ENCODE measurements around the gene SH3BGRL2.
"Not testable (repeated sequence)": the region's sequence is repeated elsewhere in the genome, so short reads cannot be mapped to it uniquely, and the experiment has no call there.

The SH3BGRL2 gene

DNA sequence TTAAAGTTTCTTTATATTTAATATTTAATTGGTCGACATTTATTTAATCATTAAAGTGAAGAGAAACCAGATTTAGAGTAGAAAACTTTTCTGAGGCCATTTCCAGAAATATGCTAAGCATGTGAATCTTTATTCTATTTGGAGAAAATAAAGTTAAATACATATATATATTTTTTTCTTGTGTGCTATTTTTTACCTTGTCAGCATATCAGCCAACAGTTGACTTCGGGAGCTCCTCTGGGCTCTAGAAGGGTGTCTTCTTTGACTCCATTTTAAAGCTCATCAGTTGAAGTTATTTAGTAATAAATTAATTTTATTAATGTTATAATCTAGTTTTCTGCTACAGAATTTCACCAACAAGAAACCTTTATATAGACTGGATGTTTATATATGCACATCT, 73.1 kb downstream of the SH3BGRL2 start:
- DNase-seq: no peak

DNA sequence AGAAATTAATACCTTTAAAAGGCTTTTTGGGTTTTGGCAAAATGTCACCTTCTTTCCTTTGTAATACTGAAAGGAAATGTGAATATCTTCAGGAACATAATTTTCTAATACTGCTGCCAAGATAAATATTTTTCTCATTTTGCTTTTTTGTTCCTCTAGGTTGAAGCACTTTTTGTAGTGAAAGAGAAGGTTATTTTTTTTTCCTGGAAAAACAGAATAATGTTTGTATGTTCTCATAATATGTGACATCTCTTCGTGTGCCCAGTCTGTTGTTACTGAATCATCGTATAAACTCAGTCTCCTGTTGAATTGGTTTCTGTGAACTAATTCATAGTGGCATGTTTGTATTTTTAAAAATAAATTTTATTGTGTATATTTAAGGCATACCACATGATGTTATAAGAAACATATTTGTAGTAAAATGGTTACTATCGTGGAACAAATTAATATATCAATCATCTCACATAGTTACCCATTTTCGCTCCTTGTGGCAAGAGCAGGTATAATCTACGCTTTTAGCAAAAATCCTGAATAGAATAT, 74.4 kb downstream of the SH3BGRL2 start:
- no peak for DNase-seq

- no peak for DNase-seq
Measured at GRCh38 chr6:79706527-79706926, 75.4 kb downstream of the SH3BGRL2 start.

- no peak for DNase-seq
Measured at GRCh38 chr6:79707621-79708020, 76.5 kb downstream of the SH3BGRL2 start.

DNA sequence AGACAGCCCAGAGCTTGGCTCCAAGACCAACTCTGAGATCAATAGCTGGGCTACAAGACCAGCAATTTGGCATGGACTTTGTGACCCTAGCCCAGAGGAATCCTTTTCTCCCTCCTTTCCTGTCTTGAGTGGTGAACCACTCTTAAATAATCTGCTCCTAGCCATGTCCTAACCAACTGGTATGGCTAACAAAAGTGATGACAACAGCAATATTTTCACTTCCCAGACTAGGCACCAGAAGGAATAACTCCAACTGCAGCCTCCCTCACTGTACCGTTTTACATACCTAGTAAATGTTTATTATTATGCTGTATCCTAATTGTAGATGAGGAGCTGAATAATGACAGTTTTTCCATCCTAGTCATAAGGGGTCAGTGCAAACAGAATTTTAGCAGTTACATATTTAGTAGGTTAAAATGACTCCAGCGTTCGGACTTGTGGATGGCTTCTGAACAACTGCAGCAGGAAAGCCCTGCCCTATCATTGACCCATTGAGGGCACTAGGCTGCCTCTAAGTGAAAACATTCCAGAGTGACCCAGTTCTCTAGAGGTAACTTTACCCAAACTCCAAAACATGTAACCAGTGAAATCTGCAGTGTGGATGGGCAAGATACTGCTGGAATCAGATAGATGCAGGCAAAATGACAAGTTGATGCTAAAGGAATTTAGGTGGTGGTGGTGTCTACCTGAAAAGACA, 77.1 kb downstream of the SH3BGRL2 start:
- DNase-seq: no peak

GRCh38 chr6:79710127-79710526, 79.0 kb downstream of the SH3BGRL2 start:
- no peak for DNase-seq

DNA sequence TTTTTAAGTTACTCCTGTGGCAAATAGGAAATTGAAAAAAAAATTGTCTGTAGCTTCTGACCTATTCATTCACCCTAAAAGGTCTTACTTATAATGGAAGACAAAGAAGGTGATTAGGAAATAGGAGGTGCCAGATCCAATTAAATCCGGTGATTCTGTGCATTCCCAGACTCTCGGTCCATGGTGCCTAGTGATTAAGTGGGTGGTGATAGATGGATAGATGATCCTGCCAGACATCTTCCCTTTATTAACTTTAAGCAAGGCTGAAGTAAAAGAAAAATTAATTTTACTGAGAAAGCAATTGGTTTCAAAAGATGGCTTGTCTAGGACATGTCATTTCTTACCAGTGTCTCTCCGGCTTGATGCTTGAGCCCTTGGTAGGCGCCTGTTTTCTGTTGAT, 80.0 kb downstream of the SH3BGRL2 start:
- no peak for DNase-seq

DNA sequence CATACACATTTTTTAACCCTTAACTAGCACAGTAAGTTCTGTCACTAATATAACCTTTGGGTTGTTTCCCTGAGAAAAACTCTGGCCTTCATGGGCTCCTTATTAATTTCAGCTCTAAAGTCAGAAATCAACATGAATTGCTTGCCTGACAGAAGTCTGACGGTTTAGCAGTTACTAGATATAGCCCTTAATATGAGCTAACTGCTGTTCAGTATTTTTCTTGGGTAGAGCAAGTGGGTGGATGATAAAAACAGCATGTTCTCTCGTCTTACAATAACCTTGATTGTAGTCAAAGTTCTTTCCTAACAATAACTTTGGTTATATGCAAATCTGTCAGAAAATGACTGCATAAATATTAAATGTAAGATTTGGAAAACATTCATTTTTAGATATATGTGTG, 81.0 kb downstream of the SH3BGRL2 start:
- no peak for DNase-seq

DNA sequence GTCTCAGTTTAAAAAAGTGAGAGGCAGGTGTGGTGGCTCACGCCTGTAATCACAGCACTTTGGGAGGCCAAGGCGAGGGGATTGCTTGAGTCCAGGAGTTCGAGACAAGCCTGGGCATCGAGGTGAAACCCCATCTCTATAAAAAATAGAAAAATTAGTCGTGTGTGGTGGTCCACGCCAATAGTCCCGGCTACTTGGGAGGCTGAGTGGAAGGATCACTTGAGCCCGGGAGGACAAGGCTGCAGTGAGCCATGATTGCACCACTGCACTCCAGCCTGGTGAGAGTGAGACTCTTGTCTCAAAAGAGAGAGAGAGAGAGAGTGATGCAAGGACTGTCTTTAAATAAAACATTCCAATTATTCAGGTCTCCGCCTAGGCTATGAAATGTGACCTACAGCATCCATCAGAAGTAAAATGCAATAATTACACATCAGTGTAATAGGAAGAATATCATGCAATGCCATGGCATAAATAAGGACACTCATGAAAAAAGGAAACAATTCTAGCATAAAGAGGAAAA, 81.5 kb downstream of the SH3BGRL2 start:
- DNase-seq: no peak

DNA sequence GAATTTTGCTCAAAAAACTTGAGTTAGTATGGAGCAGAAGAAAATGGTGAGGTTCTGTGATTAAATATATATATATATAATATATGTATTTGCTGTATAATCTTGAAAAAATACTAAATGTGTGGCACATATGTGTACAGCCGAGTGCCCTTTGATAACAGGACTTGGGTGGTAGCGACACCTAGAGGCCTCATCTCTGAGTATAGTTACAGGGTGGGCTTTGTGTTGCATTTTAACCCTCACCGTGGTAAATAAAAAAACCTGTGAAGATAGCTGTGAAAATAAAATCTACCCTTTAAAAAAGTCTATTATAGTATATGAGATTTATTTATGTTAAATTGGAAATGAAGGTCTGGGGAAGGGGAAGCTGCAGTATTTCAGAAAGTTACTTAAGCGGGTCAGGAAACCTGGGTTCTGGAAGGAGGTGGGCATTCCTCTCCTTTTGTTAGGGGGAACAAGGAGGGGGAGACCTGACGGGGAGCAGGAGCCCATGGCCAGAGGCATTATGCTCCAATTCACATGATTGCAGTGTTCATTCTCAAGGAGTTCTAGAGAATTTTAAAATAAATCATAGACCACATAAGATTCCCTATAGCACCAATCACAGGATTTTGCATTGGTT, 82.7 kb downstream of the SH3BGRL2 start:
- peak; percentile 41 for DNase-seq

- DNase-seq: no peak
Measured at GRCh38 chr6:79717989-79718388, 86.9 kb downstream of the SH3BGRL2 start.

DNA sequence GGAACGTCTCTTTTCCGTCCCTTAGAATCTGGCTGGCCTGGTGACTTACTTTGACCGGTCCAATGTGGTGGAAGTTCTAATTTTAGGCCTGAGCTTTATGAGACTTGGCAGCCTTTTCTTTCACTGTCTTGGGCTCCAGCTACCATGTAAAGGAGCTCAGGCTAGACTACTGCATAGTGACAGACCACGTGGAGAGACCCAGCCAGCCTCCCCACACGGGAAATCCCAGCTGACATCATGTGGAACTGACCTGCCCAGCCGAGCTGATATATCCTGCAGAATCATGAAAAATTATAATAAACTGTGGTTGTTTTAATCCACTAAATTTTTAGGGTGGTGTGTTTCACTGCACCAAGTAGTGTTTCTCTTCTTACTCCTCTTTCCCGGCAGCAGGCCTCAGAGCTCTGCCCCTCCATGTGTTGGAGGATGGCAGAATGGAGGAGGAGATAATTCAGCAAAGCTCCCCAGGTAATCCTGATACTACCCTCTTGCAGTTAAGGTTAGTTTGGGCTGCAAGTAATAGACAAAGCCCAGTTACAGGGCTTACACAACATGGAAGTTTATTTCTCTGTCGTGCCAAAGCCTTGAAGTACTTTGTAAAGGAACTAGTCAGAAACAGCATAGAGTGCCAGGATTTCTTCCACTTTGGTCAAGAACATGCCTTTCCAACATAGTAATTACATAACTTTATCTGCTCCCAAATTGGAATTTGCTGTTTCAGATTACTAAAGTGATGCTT, 87.5 kb downstream of the SH3BGRL2 start:
- no peak for DNase-seq

- DNase-seq: no peak
Measured at GRCh38 chr6:79719248-79719960, 88.3 kb downstream of the SH3BGRL2 start.

GRCh38 chr6:79724816-79725215, 93.7 kb downstream of the SH3BGRL2 start:
- no peak for DNase-seq

DNA sequence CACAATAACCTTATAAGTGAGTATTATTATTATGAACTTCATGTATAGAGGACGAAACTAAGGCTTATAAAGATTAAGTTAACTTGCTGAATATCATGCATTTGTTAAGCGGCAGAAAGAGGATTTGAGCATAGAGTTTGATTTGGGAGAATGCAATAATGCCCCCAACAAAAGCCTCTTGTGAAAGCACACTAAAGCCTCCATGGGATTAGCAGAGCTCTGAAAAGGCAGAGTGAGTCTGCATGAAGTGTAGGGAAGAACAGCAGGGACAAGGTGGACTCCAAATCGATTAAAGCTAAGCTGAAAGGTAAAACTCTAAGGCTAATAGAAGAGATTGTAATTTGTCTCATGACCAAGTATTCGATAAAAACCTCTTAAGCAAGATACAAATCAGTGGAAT, 100.3 kb downstream of the SH3BGRL2 start:
- DNase-seq: no peak

- DNase-seq: no peak
Measured at GRCh38 chr6:79733388-79733787, 102.3 kb downstream of the SH3BGRL2 start.

DNA sequence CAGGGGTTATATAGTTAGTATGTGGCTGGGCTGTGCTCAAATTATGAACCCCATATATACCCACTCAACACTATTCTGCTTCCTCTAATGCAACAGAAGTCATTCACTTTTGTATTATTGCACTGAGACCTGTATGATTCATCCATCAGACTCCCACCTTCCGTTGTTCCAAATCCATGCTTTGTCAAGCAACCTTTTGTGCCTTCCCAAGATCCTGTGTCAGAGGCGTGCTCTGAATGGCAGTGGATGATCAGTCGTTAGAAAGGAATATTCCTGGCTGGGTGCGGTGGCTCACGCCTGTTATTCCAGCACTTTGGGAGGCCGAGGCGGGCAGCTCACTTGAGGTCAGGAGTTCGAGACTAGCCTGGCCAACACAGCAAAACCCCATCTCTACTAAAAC, 103.2 kb downstream of the SH3BGRL2 start:
- no peak for DNase-seq

- no peak for DNase-seq
Measured at GRCh38 chr6:79735183-79735582, 104.1 kb downstream of the SH3BGRL2 start.

- no peak for DNase-seq
Measured at GRCh38 chr6:79737172-79737571, 106.0 kb downstream of the SH3BGRL2 start.

DNA sequence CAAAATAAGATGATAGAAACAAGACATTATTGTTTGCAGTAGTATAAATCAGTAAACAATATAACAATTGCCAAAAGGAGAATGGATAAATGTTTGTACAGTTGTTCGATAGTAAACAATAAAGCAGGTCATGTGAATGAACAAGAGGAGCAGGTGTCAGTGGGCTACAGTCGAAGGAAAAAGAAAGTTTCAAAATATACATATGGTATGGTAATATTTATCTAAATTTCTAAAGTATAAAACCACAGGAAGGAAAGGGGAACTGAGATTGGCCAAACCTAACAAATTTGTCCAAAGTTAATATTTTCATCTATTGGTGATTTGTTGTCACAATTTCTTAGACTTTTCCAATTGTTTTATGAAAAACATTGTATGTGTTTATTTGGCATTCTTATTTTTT, 110.9 kb downstream of the SH3BGRL2 start:
- no peak for DNase-seq

DNA sequence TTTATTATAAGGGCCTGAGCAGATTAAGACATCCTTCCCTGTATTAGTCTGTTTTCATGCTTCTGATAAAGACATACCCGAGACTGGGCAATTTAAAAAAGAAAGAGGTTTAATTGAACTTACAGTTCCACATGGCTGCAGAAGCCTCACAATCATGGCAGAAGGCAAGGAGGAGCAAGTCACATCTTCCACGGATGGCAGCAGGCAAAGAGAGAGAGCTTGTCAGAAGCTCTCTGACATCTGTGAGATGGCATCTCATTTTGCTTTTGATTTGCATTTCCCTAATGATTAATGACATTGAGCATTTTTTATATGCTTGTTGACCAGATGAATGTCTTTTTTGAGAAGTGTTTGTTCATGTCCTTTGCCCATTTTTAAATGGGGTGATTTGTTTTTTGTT, 114.2 kb downstream of the SH3BGRL2 start:
- DNase-seq: not testable (repeated sequence)

- DNase-seq: not testable (repeated sequence)
Measured at GRCh38 chr6:79746325-79746724, 115.2 kb downstream of the SH3BGRL2 start.

DNA sequence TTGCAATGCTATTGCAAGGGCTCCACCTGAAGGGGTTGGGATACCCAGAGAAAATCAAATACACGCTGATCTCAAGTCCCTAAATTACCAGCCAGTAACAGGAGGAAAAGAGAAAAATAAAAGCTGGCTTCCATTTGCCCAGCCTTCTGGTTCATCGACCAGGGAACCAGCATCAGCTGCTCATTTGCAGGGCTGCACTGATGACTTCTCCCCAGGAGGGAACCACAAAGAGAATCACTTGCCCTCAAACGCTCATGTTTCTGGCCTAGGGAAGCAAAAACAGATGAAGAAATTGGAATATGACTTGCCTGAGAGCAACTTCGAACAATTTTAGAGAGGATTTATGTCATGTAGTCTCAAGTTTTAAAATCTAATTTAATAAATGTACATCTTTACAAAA, 119.7 kb downstream of the SH3BGRL2 start:
- DNase-seq: no peak

Data from stimulated activated CD4-positive, alpha-beta T cell treated with anti-CD3 and anti-CD28 coated beads, Interleukin-4, amount 100 ng/mL, for 24 hours (primary cell).